Measurements from ENCODE around the gene GRIK4.

DNA sequence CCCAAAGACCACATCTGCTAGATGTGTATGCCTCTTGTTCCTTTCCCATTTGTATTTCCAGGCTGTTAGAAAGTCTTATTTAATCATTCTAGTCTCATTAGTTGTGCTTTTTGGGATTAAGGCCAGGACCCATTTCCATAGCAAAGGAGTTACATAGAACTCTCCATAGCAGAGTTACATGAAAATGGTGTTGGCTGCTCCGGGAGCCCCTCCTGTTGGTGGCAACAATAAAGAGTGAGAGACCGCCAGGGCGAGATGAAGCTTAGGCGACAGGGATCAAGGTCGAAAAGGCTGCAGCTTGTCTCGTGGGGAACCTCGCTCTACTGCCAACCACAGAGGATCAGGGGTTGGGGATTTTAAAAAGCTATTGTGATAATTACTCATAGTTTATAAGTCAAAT lies 58.3 kb downstream of the GRIK4 start:
- TF ChIP-seq POLR2A (IDR thresholded peaks at IDR 0.05) (no peak), EP300 (IDR thresholded peaks at IDR 0.05) (no peak)
- TF ChIP-seq, protein P1, sequence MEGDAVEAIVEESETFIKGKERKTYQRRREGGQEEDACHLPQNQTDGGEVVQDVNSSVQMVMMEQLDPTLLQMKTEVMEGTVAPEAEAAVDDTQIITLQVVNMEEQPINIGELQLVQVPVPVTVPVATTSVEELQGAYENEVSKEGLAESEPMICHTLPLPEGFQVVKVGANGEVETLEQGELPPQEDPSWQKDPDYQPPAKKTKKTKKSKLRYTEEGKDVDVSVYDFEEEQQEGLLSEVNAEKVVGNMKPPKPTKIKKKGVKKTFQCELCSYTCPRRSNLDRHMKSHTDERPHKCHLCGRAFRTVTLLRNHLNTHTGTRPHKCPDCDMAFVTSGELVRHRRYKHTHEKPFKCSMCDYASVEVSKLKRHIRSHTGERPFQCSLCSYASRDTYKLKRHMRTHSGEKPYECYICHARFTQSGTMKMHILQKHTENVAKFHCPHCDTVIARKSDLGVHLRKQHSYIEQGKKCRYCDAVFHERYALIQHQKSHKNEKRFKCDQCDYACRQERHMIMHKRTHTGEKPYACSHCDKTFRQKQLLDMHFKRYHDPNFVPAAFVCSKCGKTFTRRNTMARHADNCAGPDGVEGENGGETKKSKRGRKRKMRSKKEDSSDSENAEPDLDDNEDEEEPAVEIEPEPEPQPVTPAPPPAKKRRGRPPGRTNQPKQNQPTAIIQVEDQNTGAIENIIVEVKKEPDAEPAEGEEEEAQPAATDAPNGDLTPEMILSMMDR (IDR thresholded peaks at IDR 0.05) = no peak
